GM21786 (cell line): Measurements from ENCODE around the gene LARP6.
"Not testable (repeated sequence)": the region's sequence is repeated elsewhere in the genome, so short reads cannot be mapped to it uniquely, and the experiment has no call there.

Experiments used
- ATAC-seq: cut with Tn5 transposase; IDR thresholded peaks from one replicate; pipeline ENCODE4 v1.9.1; 2021; ENCODE audit not compliant: unreplicated experiment

The LARP6 gene

DNA sequence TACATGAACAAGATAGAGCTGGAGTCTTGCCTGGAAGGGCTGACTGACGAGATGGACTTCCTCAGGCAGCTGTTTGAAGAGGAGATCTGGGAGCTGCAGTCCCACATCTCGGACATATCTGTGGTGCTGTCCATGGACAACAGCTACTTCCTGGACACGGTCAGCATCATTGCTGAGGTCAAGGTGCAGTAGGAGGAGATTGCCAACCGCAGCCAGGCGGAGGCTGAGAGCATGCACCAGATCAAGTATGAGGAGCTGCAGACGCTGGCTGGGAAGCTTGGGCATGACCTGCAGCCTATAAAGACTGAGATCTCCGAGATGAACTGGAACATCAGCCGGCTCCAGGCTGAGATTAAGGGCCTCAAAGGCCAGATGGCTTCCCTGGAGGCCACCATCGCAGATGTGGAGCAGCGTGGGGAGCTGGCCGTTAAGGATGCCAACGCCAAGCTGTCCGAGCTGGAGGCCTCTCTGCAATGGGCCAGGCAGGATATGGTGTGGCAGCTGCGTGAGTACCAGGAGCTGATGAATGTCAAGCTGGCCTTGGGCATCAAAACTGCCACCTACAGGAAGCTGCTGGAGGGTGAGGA lies 5.5 kb upstream of the LARP6 start:
- no peak for ATAC-seq

DNA sequence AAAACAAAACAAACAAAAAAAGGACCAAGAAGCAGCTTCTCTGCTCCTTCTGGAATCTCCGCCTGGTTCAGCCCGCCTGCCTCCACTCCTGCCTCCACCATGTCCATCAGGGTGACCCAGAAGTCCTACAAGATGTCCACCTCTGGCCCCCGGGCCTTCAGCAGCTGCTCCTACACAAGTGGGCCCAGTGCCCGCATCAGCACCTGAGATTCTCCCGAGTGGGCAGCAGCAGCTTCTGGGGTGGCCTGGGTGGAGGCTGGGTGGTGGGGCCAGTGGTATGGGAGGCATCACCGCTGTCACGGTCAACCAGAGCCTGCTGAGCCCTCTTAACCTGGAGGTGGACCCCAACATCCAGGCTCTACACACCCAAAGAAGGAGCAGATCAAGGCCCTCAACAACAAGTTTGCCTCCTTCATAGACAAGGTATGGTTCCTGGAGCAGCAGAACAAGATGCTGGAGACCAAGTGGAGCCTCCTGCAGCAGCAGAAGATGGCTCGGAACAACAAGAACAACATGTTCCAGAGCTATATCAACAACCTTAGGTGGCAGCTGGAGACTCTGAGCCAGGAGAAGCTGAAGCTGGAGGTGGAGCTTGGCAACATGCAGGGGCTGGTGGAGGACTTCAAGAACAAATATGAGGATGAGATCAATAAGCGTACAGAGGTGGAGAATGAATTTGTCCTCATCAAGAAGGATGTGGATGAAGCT lies 4.8 kb upstream of the LARP6 start:
- not testable (repeated sequence) for ATAC-seq

DNA sequence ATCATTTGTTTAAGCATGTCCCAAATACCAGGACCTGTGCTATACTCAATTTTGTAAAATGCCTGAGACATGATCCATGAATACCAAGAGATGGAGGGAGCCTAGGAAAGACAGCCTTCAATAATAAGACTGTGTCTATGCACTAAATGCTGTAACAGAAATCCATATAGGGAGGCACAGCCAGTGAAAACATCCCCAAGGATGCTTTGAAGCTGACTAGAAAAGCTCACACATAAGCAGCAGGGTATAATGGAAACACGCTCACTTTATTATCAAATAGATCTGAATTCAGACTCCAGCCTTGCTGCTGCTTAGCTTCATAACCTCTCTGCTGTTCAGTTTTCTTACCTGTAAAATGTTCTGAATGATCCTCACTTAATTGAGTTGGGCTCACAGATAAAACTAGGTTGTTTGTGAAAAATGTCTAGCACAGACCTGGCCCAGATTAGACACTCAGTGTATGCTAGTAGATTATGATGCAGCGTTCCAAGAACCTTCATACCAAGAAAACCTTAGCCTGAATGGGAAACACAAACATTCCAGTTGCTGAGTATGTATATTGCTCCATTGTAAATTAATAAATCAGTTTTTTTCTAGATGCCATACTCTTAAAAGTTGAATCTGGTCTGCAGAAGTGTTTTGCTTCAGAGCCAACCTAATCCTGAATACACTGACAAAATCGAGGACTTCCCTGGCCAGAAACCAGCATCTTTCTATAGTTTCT lies 3.8 kb upstream of the LARP6 start:
- ATAC-seq, result no peak

DNA sequence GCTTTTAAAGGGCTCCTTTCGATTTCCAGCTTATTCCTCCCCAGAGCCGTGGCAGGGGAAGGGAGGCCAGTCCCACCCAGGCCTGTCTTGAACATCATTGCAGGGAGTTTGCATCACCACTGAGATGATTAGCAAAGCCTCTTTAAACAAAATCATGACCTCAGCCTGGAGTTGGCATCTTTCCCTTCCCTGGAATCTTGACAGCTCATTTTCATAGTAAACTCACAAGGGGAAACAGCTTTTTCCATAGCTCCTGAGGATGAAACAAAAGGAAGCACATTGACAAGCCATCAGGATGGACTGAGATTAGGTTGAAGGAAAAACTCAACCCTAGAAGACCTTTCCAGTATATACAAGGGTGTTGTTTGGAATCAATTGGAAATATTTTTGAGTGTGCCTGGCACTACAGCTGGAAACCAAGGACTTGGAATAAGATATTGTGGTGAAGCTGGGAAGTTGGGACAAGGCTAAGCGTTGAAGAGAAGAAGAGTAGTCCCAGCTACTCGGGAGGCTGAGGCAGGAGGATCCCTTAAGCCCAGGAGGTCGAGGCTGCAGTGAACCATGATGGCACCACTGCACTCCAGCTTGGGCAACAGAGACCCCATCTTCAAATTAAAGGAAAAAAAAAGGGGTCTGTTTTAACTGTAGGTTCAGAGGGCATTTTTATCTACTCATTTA lies 3.1 kb upstream of the LARP6 start:
- ATAC-seq, result no peak

DNA sequence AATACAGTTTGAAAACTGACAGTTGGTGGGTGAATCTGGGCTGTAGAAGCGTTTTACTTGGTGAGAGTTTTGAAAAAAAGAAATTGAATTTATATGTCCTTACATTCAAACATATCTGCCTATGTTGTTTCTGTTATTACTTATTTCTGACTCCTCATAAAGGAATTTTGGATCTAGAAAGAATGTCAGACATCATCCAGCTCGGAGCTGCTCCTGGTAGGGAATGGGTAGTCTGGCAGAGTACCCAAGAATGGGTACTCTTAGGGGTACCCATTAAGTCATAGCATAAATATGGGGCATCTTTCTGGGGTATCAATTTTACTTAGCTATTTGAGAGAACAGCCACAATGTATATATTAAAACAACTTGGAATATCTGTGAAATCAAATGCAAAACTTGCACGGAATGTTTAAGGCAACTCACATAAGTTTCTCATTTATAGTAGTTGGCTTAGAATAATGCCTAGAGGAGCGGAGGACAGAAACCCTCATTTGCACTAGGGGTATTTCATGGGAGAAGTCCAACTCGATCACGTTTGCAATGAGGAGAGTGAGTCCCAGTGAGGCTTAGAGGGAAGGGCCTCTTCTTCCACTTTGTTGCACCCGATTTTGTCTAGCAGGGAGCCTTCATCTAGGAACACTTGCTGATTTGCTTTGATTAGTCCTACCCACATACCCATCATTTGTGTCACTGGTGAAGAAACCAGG lies 2.4 kb upstream of the LARP6 start:
- ATAC-seq, result no peak

DNA sequence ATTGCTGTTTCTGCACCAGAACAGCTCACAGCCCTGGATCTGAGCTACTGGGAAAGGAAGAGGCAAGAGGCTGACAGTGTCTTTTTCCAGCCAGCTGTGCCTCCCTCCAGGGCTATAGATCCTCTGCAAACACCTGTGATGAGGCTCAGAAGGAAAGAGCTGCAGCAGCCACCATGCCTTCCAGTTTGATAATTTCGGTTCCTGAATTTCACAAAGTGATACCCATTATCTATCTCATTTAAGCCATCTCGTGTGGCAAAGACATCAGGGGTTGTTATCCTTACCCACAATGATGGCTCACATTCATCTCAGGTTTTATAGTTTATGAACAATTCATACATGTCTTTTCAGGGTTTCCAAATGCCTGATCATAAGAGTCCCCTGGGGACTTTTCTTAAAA lies 1.8 kb upstream of the LARP6 start:
- ATAC-seq, result no peak

DNA sequence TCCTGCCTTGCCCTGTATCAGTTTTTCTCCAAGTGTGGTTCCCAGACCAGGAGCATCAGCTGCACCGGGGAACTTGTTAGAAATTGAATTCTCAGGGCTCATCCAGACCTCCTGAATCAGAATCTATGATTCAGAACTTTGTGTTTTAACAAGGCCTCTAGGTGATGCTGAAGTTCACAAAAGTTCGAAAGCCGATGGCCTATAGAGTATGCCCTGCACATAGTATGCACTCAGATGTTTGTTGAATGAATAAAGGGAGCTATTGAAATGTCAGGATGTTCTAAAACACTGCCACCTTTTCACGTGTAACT lies 664 bp upstream of the LARP6 start:
- ATAC-seq, result no peak

DNA sequence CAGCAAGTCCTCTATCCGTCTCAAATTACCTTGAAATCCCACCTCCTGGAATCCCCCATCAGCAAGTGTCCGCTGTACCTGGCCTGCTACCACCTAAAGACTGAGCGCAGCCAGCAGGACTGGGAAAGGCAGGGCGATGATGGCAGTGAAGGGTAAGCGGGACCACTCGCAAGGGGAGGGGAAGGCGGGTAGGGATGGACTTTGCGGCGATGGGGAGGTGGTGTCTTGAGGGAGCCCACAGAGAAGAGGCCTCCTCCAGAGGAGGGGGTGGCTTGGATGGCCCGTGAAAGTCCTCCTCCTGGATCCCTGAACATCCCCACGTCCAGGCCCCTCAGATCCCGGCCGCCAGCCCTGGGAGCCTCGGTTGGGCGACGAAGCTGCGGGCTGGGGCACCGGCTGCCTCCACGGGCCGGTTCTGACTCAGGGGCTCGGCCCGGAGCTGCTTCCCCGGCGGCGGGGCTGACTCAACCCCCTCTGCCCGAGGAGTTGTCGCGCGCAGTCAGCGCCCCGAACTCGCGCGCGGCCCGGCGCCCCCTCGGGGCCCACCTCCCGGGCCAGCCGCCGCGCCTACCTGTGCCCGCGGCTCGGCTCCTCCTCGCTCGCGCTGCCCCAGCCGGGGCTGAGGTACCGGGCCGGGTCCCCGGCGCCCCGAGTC lies 512 bp downstream of the LARP6 start:
- no peak for ATAC-seq

DNA sequence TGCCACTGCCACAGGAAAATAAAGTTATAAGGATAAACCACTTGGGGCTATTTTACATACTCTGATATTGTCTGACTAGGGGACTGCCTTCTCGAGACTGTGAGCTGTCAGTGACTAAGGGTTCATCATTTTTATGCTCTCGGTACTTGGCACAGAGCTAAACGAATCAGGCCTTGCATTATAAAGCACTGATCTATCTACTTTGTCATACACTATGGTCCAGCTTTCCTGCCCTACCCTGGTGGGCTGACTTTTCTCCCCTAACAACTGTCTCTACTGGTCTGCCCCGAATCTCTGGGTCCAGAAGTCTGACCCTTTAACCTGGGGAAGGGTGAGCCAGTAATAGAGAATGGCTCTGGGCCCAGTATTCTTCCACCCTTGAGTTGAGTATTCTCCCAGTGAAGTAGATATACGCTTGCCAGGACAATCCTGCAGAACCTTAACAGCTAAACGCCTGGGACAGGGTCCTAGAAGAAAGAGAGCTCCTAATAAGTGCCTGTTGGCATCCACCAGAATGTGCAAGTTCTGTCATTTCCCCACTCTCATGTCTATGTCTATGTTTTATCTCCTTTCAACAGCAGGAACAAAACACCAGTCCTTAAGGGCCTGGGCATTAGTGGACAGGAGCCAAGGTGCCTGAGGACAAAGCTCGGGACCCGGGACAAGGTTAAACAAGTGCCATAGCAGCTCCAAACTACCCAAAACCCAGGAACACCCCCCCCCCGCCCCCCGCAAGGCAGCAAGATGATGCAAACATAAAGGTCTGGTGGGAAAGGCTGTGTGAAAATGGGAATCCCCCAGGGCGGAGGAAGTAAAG lies 1.2 kb downstream of the LARP6 start:
- no peak for ATAC-seq

DNA sequence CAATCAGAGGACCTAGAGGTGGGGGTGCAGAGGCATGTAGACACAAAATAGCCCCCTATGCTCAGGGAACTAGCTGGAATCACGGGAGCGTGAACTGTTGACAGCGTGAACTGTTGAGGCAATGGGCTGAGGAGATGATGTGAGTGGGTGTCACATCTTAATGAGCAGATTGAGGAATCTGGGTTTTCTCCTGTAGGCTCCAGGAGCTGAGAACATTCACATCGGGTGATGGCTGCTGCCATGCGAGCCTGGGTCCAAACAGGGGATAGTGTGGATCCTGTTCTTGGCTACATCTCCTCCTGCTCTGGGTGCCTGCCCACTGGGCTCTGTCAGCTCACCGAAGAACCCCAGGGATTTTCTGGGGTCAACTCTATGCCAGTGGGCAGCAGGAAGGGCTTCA lies 2.1 kb downstream of the LARP6 start:
- ATAC-seq, result no peak

DNA sequence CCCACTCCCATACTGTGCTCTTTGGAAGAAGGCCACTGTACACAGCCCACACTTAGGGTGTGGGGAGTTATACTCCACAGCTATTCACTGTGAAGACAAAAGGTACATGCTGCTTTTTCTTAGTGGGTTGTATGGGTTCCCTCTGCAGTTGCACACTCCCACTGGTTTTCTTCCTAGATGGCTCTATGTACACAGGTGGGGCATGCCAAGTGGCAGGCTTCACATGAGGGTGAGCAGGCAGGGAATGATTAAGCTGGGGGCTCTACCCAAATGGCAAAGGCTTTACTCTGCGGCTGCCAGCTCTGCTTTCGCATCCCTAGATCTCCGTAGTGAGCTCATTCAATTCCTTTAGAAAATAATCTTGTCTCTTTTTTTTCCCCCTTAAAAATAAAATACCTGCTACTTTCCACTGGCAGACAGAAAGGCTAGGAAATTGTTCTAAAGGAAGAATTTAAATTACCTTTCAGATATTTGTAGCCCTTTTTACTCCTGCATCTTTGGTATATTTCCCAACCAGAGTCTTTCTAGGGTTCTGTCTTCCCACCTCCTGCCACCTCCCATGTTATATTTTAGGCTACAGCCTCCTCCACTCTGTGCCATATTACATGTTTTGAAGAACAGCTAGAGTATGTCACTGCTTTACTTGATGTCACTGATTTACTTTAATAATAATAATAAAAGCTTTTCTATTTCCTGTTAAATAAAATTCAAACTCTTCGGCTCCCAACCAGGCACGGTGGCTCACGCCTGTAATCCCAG lies 8.2 kb downstream of the LARP6 start:
- no peak for ATAC-seq

DNA sequence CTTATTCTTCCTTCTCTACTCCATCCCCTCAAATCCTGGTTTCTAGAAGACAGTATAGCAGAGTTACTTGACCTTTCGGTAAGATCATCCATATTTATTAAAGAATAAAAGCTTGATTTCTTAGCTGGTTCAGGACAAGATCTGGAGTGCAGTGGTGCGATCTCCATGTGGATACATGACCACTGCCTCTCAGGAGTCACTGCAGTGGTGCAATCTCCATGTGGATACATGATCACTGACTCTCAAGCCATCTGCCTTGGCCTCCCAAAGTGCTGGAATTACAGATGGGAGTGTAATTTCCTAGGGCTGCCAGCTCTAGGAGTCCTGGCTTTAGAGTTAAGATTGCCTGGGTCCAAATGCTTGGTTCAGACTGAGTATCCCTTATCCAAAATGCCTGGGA lies 16.5 kb downstream of the LARP6 start:
- ATAC-seq, result no peak

DNA sequence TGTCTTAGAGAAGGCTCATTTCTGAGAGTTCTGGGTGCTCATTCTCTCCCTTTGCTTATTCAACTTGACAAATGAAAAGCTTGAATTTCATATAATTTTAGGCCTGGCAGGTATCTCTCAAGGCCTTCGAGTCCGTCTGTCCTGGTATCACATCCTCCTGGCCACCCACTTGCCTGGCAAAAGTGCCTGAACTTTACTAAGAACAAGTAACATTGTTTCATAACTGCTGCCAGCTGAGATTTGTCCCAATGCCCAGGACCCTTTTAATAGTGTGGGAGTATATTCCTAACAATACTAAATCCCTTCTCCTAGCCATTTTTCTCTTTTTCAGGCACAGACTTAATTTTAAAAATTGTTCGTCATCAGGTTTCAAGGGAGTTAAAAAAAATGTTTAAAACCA lies 18.1 kb downstream of the LARP6 start:
- no peak for ATAC-seq

DNA sequence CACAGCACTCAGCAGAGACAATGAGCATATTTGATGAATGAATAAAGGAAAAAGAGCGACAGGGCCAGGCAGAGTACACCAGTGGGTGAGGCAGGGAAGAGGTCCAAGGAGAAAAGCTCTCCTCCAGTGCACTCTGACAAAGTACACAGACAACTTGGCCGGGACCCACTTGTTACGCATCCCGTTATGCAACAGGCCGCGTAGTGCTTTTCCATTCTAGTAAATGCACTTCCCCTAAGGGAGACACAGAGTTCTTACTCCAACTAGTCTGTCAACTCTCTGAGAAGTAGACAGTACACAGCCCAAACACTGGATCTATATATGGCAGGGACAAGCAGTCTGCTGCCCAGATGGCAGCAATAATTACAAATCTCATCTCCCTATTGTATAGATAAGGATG lies 18.5 kb downstream of the LARP6 start:
- ATAC-seq, result no peak

DNA sequence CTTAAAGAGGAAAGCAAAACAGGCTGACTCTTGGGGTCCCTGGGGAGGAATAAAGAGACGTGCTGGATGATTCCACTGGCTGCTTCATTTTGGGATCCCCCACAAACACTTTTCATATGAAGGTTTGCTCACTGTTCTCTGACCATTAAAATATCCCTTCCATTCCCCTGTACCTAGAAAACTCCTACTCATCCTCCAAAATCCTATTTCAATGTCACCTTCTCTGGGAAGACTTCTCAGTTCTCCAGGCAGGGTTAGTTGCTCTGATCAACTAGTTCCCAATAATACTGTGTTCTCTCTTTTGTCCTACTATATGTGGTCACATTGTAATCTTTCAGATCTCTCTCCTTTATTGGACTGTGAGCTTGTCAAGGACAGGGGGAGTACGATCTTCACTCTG lies 19.0 kb downstream of the LARP6 start:
- no peak for ATAC-seq

DNA sequence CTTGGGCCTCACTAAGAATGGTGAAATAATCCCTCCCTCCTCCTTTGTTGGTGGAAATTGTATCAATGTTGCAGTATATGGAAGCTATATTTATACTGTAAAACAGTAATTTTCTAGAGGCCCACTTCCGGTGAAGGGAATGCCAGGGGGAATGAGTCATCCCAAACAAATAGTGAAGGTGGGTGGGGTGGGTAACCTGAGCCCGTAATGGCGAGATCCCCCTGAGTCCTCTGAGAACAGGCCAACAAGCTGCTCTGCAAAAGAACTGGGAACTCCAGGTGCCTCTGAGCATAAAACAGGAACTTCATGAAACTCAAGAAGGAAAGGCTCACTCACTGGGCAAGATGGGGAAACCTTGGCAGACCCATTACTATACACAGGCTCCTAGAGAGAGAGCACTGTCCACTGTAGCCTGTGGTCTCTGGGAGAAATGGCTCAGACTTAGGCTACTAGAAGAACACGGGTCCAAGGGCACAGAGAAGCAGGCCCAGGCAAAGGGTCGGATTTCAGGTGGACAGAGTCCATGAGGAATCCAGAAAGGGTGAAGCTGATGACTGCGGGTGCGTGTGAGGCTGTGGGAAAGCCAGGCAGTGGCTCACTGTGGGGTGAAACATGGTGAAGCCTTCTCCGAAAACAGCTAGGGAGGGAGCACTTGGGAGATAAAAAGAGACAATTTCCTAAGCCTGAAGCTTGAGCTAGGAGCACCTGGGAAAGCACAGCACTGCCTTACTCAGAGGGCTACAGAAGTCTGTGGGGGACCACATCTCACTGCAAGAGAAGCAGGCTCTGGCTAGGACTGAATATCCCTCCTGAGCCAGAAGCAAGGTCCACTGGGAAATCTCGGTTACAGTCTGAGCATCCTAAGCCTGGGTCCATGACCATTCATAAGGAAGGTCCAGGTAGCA lies 19.8 kb downstream of the LARP6 start:
- ATAC-seq, result no peak

DNA sequence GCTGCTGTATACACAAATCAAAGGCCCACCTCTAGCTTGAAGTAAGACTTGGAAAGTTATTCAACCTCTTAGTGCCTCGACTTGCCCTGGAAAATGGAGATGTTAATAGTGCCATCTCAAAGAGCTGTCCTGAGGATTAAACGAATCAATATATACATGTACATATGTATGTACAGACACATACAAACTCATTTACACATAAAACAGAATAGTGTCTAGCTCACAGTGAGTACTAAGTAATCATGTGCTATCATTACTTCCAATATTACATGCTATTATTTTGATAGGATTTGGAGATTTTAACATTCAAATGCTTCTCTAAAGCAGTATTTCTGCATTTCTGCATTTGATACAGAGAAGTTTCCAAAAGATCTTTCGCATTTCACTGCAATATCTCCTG lies 20.5 kb downstream of the LARP6 start:
- no peak for ATAC-seq

DNA sequence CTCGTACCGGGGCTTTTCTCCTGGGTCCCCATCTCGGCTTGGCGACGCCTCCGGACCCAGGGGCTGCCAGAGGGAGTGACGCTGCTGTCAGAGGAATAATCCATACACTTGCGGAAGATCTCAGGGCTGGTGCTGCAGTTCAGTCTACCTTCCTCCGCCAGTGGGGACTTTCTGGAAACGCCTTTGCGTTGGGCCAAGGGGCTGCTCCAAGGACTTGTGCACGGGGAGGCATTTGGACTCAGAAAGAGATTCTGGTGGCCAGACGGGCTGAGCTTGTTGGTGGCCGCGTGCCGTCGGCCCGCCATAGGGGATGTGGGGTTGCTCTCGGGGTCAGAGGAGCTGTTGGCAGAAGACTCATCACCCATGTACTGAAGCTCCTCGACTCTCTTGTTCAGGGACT lies 21.8 kb downstream of the LARP6 start:
- no peak for ATAC-seq
